Fibroblast of the conjunctiva (primary cell): ENCODE measurements around the gene ZNF829.

Source experiments
- DNase-seq: peaks from one replicate; pipeline ENCODE4 v3.0.0-alpha.2; 2010; ENCODE audit warnings: low read depth

ZNF829 gene

DNA sequence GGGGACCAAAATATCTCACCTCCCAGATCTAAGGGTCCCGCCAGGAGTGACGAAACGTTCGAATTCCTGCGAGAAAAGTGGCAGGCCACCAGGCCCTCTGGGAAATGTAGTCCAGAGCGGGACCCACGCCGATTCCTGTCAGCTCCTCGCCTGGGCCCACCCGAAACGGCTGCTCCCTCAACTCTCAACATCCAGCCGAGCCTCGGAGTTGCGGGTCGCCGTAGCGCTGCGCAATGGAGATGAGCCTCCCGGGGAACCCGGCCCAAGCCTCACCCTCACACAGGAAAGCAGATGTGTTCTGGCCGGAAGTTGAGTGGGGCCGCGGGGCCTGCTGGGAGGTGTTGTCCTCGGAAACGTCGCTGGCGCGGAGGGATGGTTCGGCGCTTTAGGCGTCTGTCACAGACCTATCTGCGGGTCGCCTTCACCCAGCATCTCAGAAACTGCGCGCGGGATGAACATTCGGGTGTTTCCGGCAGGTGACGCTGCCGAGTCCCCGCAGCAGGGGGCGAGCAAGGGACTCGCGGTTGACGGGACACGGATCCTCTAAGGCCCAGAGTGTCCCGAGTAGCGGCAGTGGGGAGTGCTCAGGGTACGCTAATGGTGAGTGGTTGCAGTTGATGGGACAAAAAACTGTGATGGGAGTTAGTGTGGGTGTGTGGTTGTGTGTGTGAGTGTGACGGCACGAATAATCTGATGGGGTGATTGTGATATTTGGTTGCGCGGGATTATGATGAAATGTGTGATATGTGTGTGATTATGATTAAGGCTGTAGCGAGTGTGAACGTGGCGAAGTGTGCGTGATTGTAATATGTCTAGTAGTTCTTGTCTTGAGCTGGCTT is at the start of gene ZNF829, which contains the start of gene ZNF568:
Gene ZNF829 (minus strand): TSS at position 300 of the 839 bp plus-strand sequence. CDS start 1,124 bp downstream, outside the sequence.
Gene ZNF568 (plus strand): TSS at position 341 of the 839 bp plus-strand sequence. CDS start 6,439 bp downstream, outside the sequence.
- peak; percentile 72 for DNase-seq

- DNase-seq: no peak
Observed at GRCh38 chr19:36963280-36963679, 47.2 kb upstream of the ZNF829 start.

GRCh38 chr19:36962346-36962745 is 46.3 kb upstream of the ZNF829 start:
- DNase-seq: no peak

DNA sequence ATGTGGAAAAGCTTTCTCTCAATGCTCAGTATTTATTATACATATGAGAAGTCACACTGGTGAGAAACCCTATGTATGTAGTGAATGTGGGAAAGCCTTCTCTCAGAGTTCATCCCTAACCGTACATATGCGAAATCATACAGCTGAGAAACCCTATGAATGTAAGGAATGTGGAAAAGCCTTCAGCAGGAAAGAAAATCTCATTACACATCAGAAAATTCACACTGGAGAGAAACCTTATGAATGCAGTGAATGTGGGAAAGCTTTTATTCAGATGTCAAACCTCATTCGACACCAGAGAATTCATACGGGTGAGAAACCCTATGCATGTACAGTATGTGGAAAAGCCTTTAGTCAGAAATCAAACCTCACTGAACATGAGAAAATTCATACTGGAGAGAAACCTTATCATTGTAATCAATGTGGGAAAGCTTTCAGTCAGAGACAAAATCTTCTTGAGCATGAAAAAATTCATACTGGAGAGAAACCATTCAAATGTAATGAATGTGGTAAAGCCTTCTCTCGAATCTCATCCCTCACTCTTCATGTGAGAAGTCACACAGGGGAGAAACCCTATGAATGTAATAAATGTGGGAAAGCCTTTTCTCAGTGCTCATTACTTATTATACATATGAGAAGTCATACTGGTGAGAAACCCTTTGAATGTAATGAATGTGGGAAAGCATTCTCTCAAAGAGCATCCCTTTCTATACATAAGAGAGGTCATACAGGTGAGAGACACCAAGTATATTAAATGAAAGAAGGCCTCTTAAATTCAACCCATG is 34.4 kb upstream of the ZNF829 start:
- no peak for DNase-seq

DNA sequence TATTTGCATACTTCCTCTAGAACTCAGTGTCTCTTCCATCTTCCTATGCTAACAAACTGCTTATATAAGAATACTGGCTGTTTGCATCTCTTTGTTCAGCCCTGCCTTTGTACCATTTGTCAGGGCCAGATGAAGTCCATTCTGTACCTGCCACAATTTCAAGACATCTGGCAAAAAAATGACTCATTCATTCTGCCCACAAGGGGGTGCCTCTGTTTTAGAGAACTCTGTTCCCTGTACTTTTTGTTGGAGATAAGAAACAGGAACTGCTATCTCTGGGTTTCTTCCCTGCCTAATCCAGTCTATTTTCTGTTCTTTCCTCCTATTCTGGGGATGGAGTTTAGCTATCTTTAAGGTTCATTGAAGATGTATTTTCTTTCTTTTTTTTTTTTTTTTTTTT is 23.1 kb upstream of the ZNF829 start:
- no peak for DNase-seq

DNA sequence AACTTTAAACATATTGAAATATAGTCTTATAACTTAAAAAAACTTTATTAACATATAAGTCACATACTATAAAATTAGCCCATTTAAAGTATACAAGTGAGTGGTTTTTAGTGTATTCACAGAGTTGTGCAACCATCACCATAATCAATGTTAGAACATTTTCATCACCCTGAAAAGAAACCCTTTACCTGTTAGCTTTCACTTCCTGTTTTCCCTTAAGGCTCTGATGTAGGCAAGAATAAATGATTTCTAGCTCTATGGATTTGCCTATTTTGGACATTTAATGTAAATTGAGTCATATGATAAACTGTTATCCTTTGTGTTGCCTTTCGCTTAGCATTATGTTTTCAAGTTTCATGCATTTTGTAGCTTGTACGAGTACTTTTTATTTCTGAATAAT is 15.6 kb upstream of the ZNF829 start:
- no peak for DNase-seq

DNA sequence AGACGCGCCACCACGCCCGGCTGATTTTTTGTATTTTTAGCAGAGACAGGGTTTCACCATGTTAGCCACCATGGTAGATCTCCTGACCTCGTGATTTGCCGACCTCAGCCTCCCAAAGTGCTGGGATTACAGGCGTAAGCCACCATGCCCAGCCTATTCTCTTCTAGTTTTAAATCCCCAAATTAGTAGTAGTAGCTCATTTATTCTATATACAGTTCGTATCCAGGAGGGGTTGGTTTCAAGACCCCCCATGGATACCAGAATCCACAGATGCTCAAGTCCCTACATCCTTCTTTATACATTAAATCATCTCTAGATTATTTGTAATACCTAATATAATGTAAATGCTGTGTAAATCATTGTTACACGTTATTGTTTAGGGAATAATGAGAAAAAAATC is 2.0 kb upstream of the ZNF829 start:
- no peak for DNase-seq

DNA sequence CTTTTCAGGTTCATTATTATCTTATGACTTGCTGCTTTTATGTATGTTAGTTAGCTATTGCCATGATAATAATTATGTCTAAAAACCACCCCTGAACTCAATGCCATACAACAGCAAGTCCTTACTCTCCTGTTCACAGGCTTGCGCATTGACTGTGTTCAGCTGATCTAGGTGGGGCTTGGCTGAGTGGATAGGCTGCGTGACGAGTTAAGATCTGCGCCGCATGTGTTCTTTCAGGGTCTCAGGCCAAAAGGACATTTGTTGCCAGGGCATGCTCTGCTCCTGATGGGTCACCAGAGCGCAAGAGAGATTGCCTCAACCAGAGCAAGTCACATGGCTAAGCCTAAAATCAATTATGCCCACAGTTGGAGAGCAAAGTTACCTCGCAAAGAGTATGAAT is 900 bp upstream of the ZNF829 start:
- peak; percentile 27 for DNase-seq

DNA sequence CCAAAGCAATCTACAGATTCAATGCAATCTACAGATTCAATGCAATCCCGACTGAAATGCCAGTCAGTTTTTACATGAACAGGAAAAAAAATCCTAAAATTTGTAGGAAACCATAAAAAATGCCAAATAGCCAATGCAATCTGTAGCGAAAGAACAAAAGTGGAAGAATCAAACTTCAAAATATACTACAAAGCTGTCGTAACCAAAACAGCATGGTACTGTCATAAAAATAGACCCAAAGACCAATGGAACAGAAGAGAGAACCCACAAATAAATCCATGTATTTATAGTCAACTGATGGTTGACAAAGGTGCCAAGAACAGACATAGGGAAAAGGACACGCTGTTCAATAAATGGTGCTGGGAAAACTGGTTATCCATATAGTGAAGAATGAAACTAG is 17.7 kb downstream of the ZNF829 start:
- DNase-seq: no peak

- DNase-seq: no peak
Observed at GRCh38 chr19:36894849-36895383, 21.2 kb downstream of the ZNF829 start.

DNA sequence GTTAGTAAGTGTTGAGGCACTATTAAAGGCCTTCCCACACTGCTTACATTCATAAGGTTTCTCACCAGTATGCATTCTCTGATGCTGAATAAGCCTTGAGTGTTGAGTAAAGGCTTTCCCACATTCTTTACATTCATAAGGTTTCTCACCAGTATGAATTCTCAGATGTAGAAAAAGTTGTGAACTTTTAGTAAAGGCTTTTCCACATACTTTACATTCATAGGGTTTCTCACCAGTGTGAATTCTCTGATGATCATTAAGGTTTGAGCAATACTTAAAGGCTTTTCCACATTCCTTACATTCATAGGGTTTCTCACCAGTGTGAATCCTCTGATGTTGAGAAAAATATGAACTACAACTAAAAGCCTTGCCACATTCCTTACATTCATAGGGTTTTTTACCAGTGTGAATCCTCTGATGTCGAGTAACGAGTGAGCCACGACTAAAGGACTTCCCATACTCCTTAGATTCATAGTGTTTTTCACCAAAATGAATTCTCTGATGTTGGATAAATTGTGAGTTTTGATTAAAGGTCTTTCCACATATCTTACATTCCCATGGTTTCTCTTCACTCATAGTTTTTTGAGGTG is 24.2 kb downstream of the ZNF829 start:
- no peak for DNase-seq

DNA sequence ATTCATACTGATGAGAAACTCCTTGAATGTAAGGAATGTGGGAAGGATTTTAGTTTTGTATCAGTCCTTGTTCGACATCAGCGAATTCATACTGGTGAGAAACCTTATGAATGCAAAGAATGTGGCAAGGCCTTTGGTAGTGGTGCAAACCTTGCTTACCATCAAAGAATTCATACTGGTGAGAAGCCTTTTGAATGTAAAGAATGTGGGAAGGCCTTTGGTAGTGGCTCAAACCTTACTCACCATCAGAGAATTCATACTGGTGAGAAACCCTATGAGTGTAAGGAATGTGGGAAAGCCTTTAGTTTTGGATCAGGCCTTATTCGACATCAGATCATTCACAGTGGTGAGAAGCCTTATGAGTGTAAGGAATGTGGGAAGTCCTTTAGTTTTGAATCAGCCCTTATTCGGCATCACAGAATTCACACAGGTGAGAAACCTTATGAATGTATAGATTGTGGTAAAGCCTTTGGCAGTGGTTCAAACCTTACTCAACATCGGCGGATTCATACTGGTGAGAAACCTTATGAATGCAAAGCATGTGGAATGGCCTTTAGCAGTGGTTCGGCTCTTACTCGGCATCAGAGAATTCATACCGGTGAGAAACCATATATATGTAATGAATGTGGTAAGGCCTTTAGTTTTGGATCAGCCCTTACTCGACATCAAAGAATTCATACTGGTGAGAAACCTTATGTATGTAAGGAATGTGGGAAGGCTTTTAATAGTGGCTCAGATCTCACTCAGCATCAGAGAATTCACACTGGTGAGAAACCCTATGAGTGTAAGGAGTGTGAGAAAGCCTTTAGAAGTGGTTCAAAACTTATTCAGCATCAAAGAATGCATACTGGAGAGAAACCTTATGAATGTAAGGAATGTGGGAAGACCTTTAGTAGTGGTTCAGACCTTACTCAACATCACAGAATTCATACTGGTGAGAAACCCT is 38.8 kb downstream of the ZNF829 start:
- no peak for DNase-seq

GRCh38 chr19:36851898-36852297 is 64.2 kb downstream of the ZNF829 start:
- no peak for DNase-seq

- DNase-seq: peak; percentile 87
Observed at GRCh38 chr19:36850559-36851442, 65.3 kb downstream of the ZNF829 start, which contains the start of gene ZNF345. Gene ZNF345, plus strand, starts transcription at chr19:36850876. Its CDS starts 25,955 bp downstream, at chr19:36876831.

GRCh38 chr19:36849701-36850558 is 66.2 kb downstream of the ZNF829 start:
- peak; percentile 83 for DNase-seq

DNA sequence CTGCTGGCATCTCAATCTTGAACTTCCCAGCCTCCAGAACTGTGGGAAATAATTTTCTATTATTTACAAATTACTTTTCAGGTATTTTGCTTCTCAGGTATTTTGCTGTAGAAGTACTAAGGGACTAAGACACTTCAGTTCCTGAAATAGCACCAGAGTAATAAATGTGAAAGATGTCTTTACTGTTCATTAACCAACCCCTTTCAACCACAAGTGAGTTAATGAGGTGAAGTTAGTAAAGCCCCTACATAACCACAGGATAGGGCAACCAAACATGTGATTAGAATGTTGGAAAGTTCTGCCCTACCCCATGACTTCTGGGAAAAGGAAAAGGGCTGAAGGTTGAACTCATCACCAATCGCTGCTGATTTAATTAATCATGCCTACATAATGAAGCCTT is 68.1 kb downstream of the ZNF829 start:
- DNase-seq: no peak

DNA sequence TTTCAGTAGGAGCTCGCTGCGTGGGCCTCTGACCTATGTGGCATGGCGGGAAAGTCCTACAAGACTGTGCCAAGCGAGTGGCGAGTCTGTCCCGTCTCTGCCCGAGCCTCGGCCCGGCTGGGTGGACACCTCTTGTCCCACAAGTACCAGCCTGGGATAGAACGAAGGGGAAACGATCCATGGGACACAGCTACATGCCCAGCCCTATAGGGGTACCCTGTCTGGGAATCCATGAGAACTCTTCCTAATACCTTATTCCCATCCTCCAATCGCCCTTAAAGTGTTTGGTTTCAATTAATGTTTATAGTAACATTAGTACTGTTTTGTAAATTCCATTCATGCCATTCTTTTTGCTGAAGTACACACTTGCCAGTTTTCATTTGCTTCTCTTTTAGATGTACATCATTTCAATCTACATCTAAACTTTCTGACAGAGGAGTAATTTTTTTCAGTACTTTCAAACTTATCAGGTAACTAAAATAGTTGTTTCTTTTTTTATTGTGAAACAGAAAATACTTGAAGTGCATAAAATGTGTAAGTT is 77.2 kb downstream of the ZNF829 start:
- DNase-seq: no peak
